HL-60 (cell line): ENCODE data around the gene PCDHA8.

ENCODE experiments used
- POLR2AphosphoS5 ChIP-seq: IDR thresholded peaks from 2 replicates; pipeline ENCODE4 v1.6.1; 2012; ENCODE audit warnings: low read depth
- SPI1 ChIP-seq: IDR thresholded peaks from 2 replicates; pipeline ENCODE4 v1.6.1; 2012; ENCODE audit warnings: low read depth, mild to moderate bottlenecking, borderline replicate concordance
- TF ChIP-seq, protein P1 (sequence below): IDR thresholded peaks from one replicate; pipeline ENCODE4 v1.5.1; 2011; ENCODE audit warnings: low read length, control low read depth, inconsistent platforms; ENCODE audit not compliant: insufficient read depth
- TF ChIP-seq, protein P2 (sequence below): IDR thresholded peaks from 2 replicates; pipeline ENCODE4 v1.6.1; 2012; ENCODE audit warnings: low read depth; ENCODE audit not compliant: insufficient replicate concordance

DNA sequence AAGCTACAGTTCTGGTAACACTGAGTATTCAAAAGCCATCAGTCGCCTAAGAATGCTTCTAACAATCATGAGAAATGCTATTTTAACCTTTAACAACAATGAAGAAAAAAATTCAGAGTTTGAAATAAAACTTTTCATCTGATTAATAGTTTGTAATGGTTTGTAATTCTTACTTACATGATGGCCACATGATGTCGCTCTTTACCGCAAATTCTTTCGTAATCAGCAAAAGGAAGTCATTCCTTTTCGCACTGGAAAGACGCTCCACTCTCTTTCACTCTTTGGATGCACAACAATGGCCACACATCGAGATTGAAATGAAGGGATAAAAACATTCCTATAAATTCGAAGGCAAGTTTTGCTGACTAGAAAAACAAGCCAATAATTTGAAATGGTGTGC, 7.0 kb upstream of the PCDHA8 start, which contains the start of gene PCDHA7:
- TF ChIP-seq, protein P1, sequence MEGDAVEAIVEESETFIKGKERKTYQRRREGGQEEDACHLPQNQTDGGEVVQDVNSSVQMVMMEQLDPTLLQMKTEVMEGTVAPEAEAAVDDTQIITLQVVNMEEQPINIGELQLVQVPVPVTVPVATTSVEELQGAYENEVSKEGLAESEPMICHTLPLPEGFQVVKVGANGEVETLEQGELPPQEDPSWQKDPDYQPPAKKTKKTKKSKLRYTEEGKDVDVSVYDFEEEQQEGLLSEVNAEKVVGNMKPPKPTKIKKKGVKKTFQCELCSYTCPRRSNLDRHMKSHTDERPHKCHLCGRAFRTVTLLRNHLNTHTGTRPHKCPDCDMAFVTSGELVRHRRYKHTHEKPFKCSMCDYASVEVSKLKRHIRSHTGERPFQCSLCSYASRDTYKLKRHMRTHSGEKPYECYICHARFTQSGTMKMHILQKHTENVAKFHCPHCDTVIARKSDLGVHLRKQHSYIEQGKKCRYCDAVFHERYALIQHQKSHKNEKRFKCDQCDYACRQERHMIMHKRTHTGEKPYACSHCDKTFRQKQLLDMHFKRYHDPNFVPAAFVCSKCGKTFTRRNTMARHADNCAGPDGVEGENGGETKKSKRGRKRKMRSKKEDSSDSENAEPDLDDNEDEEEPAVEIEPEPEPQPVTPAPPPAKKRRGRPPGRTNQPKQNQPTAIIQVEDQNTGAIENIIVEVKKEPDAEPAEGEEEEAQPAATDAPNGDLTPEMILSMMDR, result no peak
- TF ChIP-seq POLR2AphosphoS5 (no peak), SPI1 (no peak)
- TF ChIP-seq, protein P2, sequence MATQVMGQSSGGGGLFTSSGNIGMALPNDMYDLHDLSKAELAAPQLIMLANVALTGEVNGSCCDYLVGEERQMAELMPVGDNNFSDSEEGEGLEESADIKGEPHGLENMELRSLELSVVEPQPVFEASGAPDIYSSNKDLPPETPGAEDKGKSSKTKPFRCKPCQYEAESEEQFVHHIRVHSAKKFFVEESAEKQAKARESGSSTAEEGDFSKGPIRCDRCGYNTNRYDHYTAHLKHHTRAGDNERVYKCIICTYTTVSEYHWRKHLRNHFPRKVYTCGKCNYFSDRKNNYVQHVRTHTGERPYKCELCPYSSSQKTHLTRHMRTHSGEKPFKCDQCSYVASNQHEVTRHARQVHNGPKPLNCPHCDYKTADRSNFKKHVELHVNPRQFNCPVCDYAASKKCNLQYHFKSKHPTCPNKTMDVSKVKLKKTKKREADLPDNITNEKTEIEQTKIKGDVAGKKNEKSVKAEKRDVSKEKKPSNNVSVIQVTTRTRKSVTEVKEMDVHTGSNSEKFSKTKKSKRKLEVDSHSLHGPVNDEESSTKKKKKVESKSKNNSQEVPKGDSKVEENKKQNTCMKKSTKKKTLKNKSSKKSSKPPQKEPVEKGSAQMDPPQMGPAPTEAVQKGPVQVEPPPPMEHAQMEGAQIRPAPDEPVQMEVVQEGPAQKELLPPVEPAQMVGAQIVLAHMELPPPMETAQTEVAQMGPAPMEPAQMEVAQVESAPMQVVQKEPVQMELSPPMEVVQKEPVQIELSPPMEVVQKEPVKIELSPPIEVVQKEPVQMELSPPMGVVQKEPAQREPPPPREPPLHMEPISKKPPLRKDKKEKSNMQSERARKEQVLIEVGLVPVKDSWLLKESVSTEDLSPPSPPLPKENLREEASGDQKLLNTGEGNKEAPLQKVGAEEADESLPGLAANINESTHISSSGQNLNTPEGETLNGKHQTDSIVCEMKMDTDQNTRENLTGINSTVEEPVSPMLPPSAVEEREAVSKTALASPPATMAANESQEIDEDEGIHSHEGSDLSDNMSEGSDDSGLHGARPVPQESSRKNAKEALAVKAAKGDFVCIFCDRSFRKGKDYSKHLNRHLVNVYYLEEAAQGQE, result no peak
